ENCODE measurements around the gene ZFP57. TPM values are rescaled to one million over a fixed set of nuclear protein-coding genes. Genes with fewer than 3 reads are reported as not detected.

Gene ZFP57
- total RNA-seq = 2.6 and 3.0 TPM in 2 replicates

DNA sequence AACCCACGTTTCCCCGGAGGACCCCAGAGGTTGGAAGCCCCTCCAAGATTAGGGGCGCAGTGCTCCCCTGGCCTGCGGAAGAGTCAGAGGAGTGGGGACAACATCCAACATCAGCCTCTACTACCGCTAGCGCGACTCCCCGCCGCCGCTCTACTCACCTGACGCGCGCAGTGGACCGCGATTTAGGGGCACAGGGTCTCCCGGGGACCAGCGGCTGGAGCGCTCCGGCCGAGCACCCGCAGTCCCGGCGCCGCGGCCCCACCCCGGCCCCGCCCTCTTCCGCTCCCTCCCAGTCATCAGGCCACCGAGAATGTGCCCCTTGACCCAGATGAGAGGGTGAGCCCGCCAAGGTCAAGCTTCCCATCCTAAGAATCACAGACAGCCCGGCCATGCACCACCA is at the start of gene ZFP57:
ZFP57 (minus strand) TSS at position 249 of the 400 bp plus-strand sequence. CDS start 4,149 bp downstream, outside the sequence.
- peak within 1 kb of the TSS; percentile 49 for H3K27ac Mint-ChIP-seq
- peak within 1 kb of the TSS; percentile 43 for H3K4me3 Mint-ChIP-seq (ENCODE audit: low read depth)
- no peaks in the 10 kb centered on the region for H3K36me3 Mint-ChIP-seq (ENCODE audit: low read depth)
- intact Hi-C loops (cut with micrococcal nuclease) = no loop called here
- H3K4me1 Mint-ChIP-seq (ENCODE audit: low read depth) = peaks cover 16% of the 10 kb centered on the region
- DNase-seq (ENCODE audit: low spot score) = no peak
- H3K9me3 Mint-ChIP-seq = no peaks in the 10 kb centered on the region
- peaks cover 6% of the 10 kb centered on the region for H3K27me3 Mint-ChIP-seq (ENCODE audit: low read depth)

GRCh38 chr6:29730575-29731126 is 49.7 kb upstream of the ZFP57 start:
- Mint-ChIP-seq H3K27me3 (ENCODE audit: low read depth) (no peaks in the 10 kb centered on the region), H3K27ac (peak overlapping the region; percentile 30), H3K9me3 (peaks cover 3% of the 10 kb centered on the region), H3K4me1 (ENCODE audit: low read depth) (peaks cover 28% of the 10 kb centered on the region), H3K36me3 (ENCODE audit: low read depth) (peaks cover 32% of the 10 kb centered on the region), H3K4me3 (ENCODE audit: low read depth) (no peak overlapping the region)
- intact Hi-C loops (cut with micrococcal nuclease) = no loop called here
- no peak for DNase-seq (ENCODE audit: low spot score)

DNA sequence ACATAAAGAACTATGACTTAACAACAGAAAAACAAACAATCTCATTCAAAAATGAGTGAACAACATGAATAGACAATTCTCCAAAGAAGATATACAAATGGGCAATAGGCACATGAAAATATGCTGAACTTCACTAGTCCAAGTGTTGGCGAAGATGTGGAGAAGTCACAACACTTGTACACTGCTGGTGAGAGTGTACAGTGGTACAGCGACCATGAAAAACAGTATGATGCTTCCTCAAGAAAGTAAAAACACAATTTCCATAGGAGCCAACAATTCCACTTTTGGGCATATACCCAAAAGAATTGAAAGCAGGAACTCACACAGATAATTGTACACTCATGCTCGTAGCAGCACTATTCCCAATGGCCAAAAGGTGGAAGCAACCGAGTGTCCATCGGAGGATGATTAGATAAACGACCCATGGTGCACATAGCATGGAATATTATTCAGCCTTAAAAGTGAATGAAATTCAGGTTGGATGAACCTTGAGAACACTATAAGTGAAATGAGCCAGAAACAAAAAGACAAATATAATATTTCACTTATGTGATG is 48.9 kb upstream of the ZFP57 start:
- Mint-ChIP-seq H3K27me3 (ENCODE audit: low read depth) (no peaks in the 10 kb centered on the region), H3K9me3 (no peaks in the 10 kb centered on the region), H3K4me1 (ENCODE audit: low read depth) (peaks cover 35% of the 10 kb centered on the region), H3K36me3 (ENCODE audit: low read depth) (peaks cover 37% of the 10 kb centered on the region), H3K27ac (no peak overlapping the region), H3K4me3 (ENCODE audit: low read depth) (no peak overlapping the region)
- no peak for DNase-seq (ENCODE audit: low spot score)
- intact Hi-C loops (cut with micrococcal nuclease) = loop anchor here (10.0 kb wide), 2 partner anchors 75 to 235 kb away; partner anchors contain the start of gene MOG

- intact Hi-C loops (cut with micrococcal nuclease) = loop anchor here (10.0 kb wide), 2 partner anchors 74 to 236 kb away; partner anchors contain the start of gene MOG
- peaks cover 39% of the 10 kb centered on the region for H3K4me1 Mint-ChIP-seq (ENCODE audit: low read depth)
- no peak for DNase-seq (ENCODE audit: low spot score)
- no peaks in the 10 kb centered on the region for H3K27me3 Mint-ChIP-seq (ENCODE audit: low read depth)
- H3K36me3 Mint-ChIP-seq (ENCODE audit: low read depth) = peaks cover 47% of the 10 kb centered on the region
- no peaks in the 10 kb centered on the region for H3K9me3 Mint-ChIP-seq
- no peak overlapping the region for H3K4me3 Mint-ChIP-seq (ENCODE audit: low read depth)
- no peak overlapping the region for H3K27ac Mint-ChIP-seq
These were observed 47.9 kb upstream of the ZFP57 start for GRCh38 chr6:29728875-29729270.

DNA sequence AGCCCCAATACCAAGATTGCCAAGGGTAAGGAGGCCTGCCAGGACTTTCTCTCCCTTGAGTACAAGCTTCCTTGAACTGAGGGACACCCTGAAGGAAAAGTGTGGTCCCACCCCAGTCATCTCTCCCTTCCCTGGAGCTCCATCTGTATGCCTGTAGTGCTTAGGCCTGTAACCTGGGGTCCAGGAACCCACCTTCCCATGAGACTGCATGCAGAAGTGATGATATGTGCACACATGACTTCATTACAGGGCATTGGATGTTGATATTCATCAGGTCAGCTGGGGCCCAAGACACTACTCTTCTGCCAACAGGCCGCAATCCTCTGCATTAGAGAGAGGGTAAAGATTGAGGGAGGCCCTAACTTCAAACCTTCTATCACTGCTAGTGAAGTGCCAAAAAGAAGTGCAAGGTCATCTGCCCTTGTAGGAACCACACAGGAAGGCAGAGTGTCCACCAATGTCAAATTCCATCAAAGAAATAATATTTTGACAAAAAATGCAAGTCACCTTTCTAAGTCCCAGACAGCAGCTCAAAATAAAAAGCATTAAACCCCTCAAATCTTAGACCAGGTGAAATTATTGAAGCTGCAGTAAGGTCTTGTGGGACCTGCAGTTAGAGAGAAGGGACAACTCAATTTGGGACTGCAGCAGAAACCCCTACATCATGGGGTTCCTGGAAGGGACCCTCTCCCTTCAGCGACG is 47.4 kb upstream of the ZFP57 start:
- Mint-ChIP-seq H3K27me3 (ENCODE audit: low read depth) (no peaks in the 10 kb centered on the region), H3K4me3 (ENCODE audit: low read depth) (no peak overlapping the region), H3K36me3 (ENCODE audit: low read depth) (peaks cover 51% of the 10 kb centered on the region), H3K4me1 (ENCODE audit: low read depth) (peaks cover 39% of the 10 kb centered on the region), H3K27ac (peak overlapping the region; percentile 35), H3K9me3 (no peaks in the 10 kb centered on the region)
- intact Hi-C loops (cut with micrococcal nuclease) = loop anchor here (10.0 kb wide), 2 partner anchors 74 to 236 kb away; partner anchors contain the start of gene MOG
- peak; percentile 4 for DNase-seq (ENCODE audit: low spot score)

DNA sequence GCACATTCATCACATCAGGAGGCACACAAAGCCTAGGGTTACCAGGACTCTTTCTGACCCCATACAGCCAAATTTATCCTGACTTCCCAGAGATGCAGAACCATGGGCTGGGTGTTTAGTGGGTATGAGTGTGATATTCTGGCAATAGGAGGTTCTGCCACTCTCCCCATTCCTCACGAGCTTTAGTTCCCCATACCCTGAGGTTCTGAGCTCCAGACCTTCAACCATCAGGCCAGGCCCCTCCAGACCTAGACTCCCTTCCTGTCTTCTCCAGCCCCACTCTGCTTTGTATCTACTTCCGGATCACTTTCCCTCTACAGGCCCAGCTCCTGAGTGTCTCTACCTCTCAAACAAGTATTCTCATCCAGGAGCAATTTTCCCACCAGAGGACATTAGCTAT is 46.7 kb upstream of the ZFP57 start:
- intact Hi-C loops (cut with micrococcal nuclease) = loop anchor here (10.0 kb wide), 2 partner anchors 73 to 237 kb away; partner anchors contain the start of gene MOG
- Mint-ChIP-seq H3K36me3 (ENCODE audit: low read depth) (peaks cover 54% of the 10 kb centered on the region), H3K9me3 (no peaks in the 10 kb centered on the region), H3K27ac (peak overlapping the region; percentile 65), H3K4me1 (ENCODE audit: low read depth) (peaks cover 41% of the 10 kb centered on the region), H3K4me3 (ENCODE audit: low read depth) (no peak overlapping the region), H3K27me3 (ENCODE audit: low read depth) (no peaks in the 10 kb centered on the region)
- peak; percentile 5 for DNase-seq (ENCODE audit: low spot score)

GRCh38 chr6:29726571-29727194 is 45.7 kb upstream of the ZFP57 start:
- H3K4me3 Mint-ChIP-seq (ENCODE audit: low read depth) = peak overlapping the region; percentile 54
- peak; percentile 3 for DNase-seq (ENCODE audit: low spot score)
- H3K27me3 Mint-ChIP-seq (ENCODE audit: low read depth) = no peaks in the 10 kb centered on the region
- no peaks in the 10 kb centered on the region for H3K9me3 Mint-ChIP-seq
- H3K36me3 Mint-ChIP-seq (ENCODE audit: low read depth) = peaks cover 54% of the 10 kb centered on the region
- H3K4me1 Mint-ChIP-seq (ENCODE audit: low read depth) = peaks cover 48% of the 10 kb centered on the region
- intact Hi-C loops (cut with micrococcal nuclease) = loop anchor here (10.0 kb wide), 2 partner anchors 72 to 238 kb away; partner anchors contain the start of gene MOG
- no peak overlapping the region for H3K27ac Mint-ChIP-seq

DNA sequence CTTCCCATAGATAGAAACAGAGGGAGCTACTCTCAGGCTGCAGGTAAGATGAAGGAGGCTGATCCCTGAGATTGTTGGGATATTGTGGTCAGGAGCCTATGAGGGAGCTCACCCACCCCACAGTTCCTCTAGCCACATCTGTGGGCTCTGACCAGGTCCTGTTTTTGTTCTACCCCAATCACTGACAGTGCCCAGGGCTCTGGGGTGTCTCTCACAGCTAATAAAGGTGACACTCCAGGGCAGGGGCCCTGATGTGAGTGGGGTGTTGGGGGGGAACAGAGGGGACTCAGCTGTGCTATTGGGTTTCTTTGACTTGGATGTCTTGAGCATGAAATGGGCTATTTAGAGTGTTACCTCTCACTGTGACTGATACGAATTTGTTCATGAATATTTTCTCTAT is 45.0 kb upstream of the ZFP57 start:
- Mint-ChIP-seq H3K27ac (peak overlapping the region; percentile 49), H3K4me1 (ENCODE audit: low read depth) (peaks cover 49% of the 10 kb centered on the region), H3K27me3 (ENCODE audit: low read depth) (no peaks in the 10 kb centered on the region), H3K9me3 (no peaks in the 10 kb centered on the region), H3K4me3 (ENCODE audit: low read depth) (peak overlapping the region; percentile 89), H3K36me3 (ENCODE audit: low read depth) (peaks cover 54% of the 10 kb centered on the region)
- no peak for DNase-seq (ENCODE audit: low spot score)
- intact Hi-C loops (cut with micrococcal nuclease) = loop anchor here (10.0 kb wide), 2 partner anchors 71 to 239 kb away; partner anchors contain the start of gene MOG

DNA sequence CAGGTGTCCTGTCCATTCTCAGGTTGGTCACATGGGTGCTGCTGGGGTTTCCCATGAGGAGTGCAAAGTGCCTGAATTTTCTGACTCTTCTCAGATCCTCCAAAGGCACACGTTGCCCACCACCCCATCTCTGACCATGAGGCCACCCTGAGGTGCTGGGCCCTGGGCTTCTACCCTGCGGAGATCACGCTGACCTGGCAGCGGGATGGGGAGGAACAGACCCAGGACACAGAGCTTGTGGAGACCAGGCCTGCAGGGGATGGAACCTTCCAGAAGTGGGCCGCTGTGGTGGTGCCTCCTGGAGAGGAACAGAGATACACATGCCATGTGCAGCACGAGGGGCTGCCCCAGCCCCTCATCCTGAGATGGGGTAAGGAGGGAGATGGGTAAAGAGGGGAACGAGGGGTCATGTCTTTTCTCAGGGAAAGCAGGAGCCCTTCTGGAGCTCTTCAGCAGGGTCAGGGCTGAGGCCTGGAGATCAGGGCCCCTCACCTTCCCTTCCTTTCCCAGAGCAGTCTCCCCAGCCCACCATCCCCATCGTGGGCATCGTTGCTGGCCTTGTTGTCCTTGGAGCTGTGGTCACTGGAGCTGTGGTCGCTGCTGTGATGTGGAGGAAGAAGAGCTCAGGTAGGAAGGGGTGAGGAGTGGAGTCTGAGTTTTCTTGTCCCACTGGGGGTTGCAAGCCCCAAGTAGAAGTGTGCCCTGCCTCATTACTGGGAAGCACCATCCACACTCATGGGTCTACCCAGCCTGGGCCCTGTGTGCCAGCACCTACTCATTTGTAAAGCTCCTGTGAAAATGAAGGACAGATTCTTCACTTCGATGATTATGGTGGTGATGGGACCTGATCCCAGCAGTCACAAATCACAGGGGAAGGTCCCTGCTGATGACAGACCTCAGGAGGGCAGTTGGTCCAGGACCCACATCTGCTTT is 44.3 kb upstream of the ZFP57 start:
- Mint-ChIP-seq H3K36me3 (ENCODE audit: low read depth) (peaks cover 54% of the 10 kb centered on the region), H3K9me3 (no peaks in the 10 kb centered on the region), H3K4me1 (ENCODE audit: low read depth) (peaks cover 49% of the 10 kb centered on the region), H3K4me3 (ENCODE audit: low read depth) (peak overlapping the region; percentile 89), H3K27ac (no peak overlapping the region), H3K27me3 (ENCODE audit: low read depth) (no peaks in the 10 kb centered on the region)
- intact Hi-C loops (cut with micrococcal nuclease) = loop anchor here (10.0 kb wide), 2 partner anchors 70 to 240 kb away; partner anchors contain the start of gene MOG
- DNase-seq (ENCODE audit: low spot score) = no peak

- H3K9me3 Mint-ChIP-seq = no peaks in the 10 kb centered on the region
- H3K4me1 Mint-ChIP-seq (ENCODE audit: low read depth) = peaks cover 49% of the 10 kb centered on the region
- peak; percentile 60 for DNase-seq (ENCODE audit: low spot score)
- intact Hi-C loops (cut with micrococcal nuclease) = loop anchor here (10.0 kb wide), 2 partner anchors 69 to 241 kb away; partner anchors contain the start of gene MOG
- peak overlapping the region; percentile 89 for H3K4me3 Mint-ChIP-seq (ENCODE audit: low read depth)
- H3K27me3 Mint-ChIP-seq (ENCODE audit: low read depth) = no peaks in the 10 kb centered on the region
- peaks cover 54% of the 10 kb centered on the region for H3K36me3 Mint-ChIP-seq (ENCODE audit: low read depth)
- peak overlapping the region; percentile 80 for H3K27ac Mint-ChIP-seq
These were observed 43.0 kb upstream of the ZFP57 start for GRCh38 chr6:29723666-29724588.

GRCh38 chr6:29723262-29723665 is 42.3 kb upstream of the ZFP57 start, which contains the start of gene HLA-F:
Gene HLA-F, plus strand, starts transcription at chr6:29723434. Its CDS starts 30 bp downstream, at chr6:29723464.
- DNase-seq (ENCODE audit: low spot score) = peak; percentile 77
- Mint-ChIP-seq H3K36me3 (ENCODE audit: low read depth) (peaks cover 51% of the 10 kb centered on the region), H3K4me3 (ENCODE audit: low read depth) (peak within 1 kb of the TSS; percentile 89), H3K9me3 (no peaks in the 10 kb centered on the region), H3K27me3 (ENCODE audit: low read depth) (no peaks in the 10 kb centered on the region), H3K4me1 (ENCODE audit: low read depth) (peaks cover 48% of the 10 kb centered on the region), H3K27ac (peak within 1 kb of the TSS; percentile 89)
- intact Hi-C loops (cut with micrococcal nuclease) = loop anchor here (10.0 kb wide), 2 partner anchors 68 to 242 kb away; partner anchors contain the start of gene MOG
